ENCODE measurements around the gene ABHD12.
"Not testable (repeated sequence)": the region's sequence is repeated elsewhere in the genome, so short reads cannot be mapped to it uniquely, and the experiment has no call there.

- TF ChIP-seq, protein P1, sequence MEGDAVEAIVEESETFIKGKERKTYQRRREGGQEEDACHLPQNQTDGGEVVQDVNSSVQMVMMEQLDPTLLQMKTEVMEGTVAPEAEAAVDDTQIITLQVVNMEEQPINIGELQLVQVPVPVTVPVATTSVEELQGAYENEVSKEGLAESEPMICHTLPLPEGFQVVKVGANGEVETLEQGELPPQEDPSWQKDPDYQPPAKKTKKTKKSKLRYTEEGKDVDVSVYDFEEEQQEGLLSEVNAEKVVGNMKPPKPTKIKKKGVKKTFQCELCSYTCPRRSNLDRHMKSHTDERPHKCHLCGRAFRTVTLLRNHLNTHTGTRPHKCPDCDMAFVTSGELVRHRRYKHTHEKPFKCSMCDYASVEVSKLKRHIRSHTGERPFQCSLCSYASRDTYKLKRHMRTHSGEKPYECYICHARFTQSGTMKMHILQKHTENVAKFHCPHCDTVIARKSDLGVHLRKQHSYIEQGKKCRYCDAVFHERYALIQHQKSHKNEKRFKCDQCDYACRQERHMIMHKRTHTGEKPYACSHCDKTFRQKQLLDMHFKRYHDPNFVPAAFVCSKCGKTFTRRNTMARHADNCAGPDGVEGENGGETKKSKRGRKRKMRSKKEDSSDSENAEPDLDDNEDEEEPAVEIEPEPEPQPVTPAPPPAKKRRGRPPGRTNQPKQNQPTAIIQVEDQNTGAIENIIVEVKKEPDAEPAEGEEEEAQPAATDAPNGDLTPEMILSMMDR (optimal IDR thresholded peaks at IDR 0.05 in 1 of 3, IDR thresholded peaks at IDR 0.05 in 1 of 3, conservative IDR thresholded peaks at IDR 0.05 in 1 of 3; ENCODE audit: extremely low read depth in 1 of 3, insufficient read depth in 2 of 3, low read length in 3 of 3): not testable (repeated sequence)
- not testable (repeated sequence) for TF ChIP-seq EZH2 (IDR thresholded peaks at IDR 0.05; ENCODE audit: low read length)
These were observed 55.7 kb downstream of the ABHD12 start for GRCh38 chr20:25334972-25335371.

All from keratinocyte (primary cell).